GM13976 (cell line): Measurements from ENCODE around the gene RASGRP4.

Experiments
- DNase-seq: peaks from one replicate; pipeline ENCODE4 v3.0.0; 2012; ENCODE audit warnings: low spot score
- in situ Hi-C: fragments of 300-500 bp; cut with MboI; formaldehyde crosslinking; loops from one replicate; pipeline ENCODE4 v1.12.0; 2022; ENCODE audit warnings: low sequenced_read_pairs, mixed read lengths, inconsistent platforms; ENCODE audit not compliant: unreplicated experiment
- TF ChIP-seq, protein P1 (sequence below): IDR thresholded peaks from 2 replicates; pipeline ENCODE4 v1.5.1; 2012; ENCODE audit warnings: borderline replicate concordance, mild to moderate bottlenecking; ENCODE audit not compliant: insufficient read depth; ENCODE audit errors: extremely low read depth, missing control alignments, control extremely low read depth

Gene RASGRP4

DNA sequence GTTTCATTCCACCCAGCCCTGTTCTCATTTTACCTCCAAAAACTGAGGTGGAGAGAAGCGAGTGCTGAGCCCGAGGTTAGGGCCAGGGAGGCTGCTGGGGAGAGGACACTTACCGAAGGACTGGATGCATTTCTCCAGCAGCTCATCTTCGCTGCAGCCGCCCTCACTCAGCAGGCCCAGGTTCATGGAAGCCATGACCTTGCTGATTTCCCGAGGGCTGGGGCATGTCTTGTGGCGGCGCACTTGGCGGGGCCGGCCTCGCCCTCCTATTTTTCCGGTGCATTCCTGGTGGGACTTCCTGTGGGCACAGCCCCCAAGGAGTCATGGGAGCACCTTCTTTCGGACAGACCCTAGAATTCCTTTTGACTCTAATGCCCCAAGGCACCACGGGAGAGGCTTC lies 4.2 kb downstream of the RASGRP4 start:
- in situ Hi-C loops, result loop anchor here (25.0 kb wide), 1 partner anchor 215 kb away; the partner anchor contains the start of gene ACTN4
- TF ChIP-seq, protein P1, sequence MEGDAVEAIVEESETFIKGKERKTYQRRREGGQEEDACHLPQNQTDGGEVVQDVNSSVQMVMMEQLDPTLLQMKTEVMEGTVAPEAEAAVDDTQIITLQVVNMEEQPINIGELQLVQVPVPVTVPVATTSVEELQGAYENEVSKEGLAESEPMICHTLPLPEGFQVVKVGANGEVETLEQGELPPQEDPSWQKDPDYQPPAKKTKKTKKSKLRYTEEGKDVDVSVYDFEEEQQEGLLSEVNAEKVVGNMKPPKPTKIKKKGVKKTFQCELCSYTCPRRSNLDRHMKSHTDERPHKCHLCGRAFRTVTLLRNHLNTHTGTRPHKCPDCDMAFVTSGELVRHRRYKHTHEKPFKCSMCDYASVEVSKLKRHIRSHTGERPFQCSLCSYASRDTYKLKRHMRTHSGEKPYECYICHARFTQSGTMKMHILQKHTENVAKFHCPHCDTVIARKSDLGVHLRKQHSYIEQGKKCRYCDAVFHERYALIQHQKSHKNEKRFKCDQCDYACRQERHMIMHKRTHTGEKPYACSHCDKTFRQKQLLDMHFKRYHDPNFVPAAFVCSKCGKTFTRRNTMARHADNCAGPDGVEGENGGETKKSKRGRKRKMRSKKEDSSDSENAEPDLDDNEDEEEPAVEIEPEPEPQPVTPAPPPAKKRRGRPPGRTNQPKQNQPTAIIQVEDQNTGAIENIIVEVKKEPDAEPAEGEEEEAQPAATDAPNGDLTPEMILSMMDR, result no peak
- DNase-seq, result no peak

DNA sequence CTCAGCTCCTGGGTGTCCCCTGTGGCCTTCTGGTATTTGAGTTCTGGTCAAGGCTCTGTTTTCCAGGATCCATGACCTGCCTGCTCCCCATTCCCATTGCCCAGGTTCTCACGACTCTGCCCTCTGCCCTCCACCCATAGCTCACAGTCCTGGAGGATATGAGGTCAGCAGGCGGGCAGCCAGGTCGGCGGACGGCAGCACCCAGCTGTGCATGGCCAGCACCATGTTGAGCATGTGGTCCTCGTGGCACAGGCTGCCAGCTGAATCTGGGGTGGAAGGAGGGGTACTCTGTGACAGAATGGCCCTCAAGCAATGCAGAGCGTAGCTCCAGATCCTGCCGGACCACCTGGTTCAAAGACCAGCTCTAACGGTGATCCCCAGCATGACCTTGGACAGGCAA lies 5.1 kb downstream of the RASGRP4 start:
- TF ChIP-seq, protein P1, result no peak
- in situ Hi-C loops, result loop anchor here (25.0 kb wide), 1 partner anchor 216 kb away; the partner anchor contains the start of gene ACTN4
- no peak for DNase-seq

DNA sequence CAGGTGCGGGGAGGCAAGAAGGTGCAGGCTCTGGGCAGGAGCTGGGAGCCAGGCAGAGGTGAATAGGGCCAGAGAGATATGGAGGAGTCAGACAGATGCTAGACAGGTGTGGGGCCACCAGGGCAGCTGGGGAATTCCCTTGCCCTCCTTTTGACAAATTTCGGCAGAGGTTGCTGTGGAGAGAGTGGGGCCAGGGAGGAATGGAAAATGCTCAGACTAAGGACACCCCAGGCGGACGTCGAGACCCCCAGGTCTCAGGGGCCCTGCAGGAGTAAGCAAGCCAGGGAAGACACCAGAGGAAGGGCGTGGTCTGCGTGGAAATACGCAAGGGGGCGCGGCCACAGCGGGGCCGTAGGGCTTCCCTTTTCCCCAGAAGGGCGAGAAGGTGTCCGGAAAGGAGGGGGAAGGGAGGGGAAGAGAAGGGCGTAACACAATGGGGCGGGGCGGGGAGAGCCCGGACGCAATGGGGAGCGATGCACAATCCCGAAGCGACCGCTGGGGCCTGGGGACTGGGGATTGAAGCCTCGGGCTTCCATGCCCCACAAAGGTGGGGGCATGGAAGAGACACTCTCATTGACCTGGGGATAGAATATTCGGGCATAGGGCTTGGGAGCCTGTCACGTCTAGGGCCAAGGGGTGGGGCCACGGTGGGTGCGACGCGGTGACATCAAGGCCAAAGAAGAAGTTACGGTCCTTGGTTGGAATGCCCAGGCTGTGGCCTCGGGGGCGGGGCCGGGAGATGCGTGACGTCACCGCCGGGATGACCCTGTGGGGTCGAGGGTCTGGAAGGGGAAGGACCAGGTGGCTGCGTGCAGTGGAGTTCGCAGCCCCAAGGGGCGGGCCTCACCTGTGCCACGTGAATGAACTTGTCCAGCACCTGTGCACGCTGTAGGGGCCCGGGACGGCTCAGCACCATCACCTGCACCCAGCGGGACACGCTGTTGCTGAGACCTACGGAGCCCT lies 8.2 kb downstream of the RASGRP4 start:
- TF ChIP-seq, protein P1, result no peak
- peak; percentile 77 for DNase-seq
- in situ Hi-C loops, result loop anchor here (25.0 kb wide), 1 partner anchor 219 kb away; the partner anchor contains the start of gene ACTN4

GRCh38 chr19:38417146-38417543 lies 8.9 kb downstream of the RASGRP4 start:
- in situ Hi-C loops, result loop anchor here (25.0 kb wide), 1 partner anchor 220 kb away; the partner anchor contains the start of gene ACTN4
- TF ChIP-seq, protein P1, result no peak
- DNase-seq, result no peak

DNA sequence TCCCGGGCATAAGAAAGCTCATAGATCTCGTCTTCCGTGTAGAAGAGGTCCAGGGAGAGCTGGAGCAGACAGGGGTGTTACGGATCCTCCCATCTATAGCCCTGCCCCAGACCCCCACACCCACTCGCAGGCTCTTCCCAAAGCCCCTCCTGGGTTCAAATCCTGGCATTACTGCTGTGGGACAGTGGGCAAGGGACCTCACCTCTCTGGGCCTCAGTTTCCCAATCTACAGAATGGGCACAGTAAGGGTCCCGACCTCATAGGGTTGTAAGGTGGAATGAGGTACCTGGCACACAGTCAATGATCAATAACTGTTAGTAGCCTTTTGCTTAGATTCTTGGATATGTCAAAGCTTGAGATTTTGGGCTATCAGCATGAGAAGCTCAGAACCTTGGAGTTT lies 12.6 kb downstream of the RASGRP4 start:
- in situ Hi-C loops, result loop anchor here (25.0 kb wide), 1 partner anchor 224 kb away; the partner anchor contains the start of gene ACTN4
- DNase-seq, result no peak
- TF ChIP-seq, protein P1, result no peak

GRCh38 chr19:38412961-38413360 lies 13.1 kb downstream of the RASGRP4 start:
- in situ Hi-C loops, result loop anchor here (25.0 kb wide), 1 partner anchor 224 kb away; the partner anchor contains the start of gene ACTN4
- no peak for DNase-seq
- TF ChIP-seq, protein P1, result no peak
